ENCODE data around the gene EIF2S1.

EIF2S1 gene

DNA sequence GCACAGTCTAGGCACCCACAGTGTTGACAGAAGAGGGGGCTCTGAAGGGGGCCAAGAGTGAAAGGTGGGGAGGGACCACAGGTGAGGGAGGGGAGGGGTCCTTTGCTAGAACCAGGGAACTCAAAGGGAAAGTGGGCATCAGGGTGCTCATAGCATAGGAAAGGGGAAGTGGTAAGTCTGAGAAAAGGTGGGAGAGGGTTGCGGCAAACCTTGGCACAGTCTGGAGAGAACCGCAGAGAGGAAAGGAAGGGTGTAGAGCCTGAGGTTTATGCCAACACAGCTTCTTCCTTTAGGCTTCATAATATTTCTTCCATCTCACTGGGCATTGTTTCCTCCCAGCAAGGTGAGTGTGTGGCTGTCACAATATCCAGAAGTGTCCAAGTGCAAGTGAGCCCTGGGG is 63.3 kb downstream of the EIF2S1 start:
- no peak overlapping the region for H3K4me3 ChIP-seq (ENCODE audit: low read depth, low read length)
- peak; percentile 72 for DNase-seq (ENCODE audit: low read depth)
- TF ChIP-seq, protein P1, sequence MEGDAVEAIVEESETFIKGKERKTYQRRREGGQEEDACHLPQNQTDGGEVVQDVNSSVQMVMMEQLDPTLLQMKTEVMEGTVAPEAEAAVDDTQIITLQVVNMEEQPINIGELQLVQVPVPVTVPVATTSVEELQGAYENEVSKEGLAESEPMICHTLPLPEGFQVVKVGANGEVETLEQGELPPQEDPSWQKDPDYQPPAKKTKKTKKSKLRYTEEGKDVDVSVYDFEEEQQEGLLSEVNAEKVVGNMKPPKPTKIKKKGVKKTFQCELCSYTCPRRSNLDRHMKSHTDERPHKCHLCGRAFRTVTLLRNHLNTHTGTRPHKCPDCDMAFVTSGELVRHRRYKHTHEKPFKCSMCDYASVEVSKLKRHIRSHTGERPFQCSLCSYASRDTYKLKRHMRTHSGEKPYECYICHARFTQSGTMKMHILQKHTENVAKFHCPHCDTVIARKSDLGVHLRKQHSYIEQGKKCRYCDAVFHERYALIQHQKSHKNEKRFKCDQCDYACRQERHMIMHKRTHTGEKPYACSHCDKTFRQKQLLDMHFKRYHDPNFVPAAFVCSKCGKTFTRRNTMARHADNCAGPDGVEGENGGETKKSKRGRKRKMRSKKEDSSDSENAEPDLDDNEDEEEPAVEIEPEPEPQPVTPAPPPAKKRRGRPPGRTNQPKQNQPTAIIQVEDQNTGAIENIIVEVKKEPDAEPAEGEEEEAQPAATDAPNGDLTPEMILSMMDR (IDR thresholded peaks at IDR 0.05; ENCODE audit: low read depth, low read length): no peak
- TF ChIP-seq, protein P2, sequence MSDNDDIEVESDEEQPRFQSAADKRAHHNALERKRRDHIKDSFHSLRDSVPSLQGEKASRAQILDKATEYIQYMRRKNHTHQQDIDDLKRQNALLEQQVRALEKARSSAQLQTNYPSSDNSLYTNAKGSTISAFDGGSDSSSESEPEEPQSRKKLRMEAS (IDR thresholded peaks at IDR 0.05; ENCODE audit: low read depth, low read length): no peak
- no peak for TF ChIP-seq POLR2A (IDR thresholded peaks at IDR 0.05; ENCODE audit: extremely low read depth, insufficient read length)
- TF ChIP-seq MYC (IDR thresholded peaks at IDR 0.05; ENCODE audit: low read depth, low read length): no peak

DNA sequence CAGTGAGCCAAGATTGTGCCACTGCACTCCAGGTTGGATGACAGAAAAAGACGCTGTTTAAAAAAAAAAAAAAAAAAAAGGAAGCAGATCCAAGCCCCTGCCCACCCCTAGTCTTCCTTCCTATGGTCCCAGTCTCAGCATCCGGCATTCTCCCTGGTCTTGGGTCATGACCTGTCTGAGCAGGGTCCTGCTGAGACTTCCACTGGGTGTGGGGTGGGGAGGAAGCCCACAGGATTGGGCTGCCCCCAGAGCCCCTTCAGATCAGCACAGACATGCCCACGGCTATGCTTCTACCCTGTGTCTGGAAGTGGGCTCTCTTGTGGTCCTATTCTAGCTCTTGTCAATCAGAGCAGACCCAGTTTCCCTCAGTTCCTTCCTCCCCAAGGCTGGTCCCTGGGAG is 64.4 kb downstream of the EIF2S1 start:
- H3K4me3 ChIP-seq (ENCODE audit: low read depth, low read length): no peak overlapping the region
- TF ChIP-seq MYC (IDR thresholded peaks at IDR 0.05; ENCODE audit: low read depth, low read length) (no peak), POLR2A (IDR thresholded peaks at IDR 0.05; ENCODE audit: extremely low read depth, insufficient read length) (no peak)
- TF ChIP-seq, protein P1 (IDR thresholded peaks at IDR 0.05; ENCODE audit: low read depth, low read length): no peak
- TF ChIP-seq, protein P2 (IDR thresholded peaks at IDR 0.05; ENCODE audit: low read depth, low read length): no peak
- no peak for DNase-seq (ENCODE audit: low read depth)

DNA sequence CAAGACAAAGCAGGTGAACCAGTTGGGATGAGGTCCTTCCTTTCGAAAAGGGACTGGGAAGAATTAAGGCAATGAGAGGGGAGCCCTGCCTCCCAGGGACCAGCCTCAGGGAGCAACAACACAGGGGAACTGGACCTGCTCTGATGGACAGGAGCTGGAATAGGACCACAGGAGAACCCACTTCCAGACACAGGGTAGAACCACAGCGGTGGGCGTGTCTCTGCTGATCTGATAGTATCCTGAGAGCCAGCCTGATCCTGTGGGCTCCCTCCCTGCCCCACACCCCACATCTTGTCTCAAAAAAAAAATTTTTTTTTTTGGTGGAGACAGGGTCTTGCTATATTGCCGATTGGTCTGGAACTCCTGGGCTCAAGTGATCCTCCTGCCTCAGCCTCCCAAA is 65.5 kb downstream of the EIF2S1 start:
- H3K4me3 ChIP-seq (ENCODE audit: low read depth, low read length): no peak overlapping the region
- DNase-seq (ENCODE audit: low read depth): no peak
- TF ChIP-seq, protein P2 (IDR thresholded peaks at IDR 0.05; ENCODE audit: low read depth, low read length): no peak
- TF ChIP-seq, protein P1 (IDR thresholded peaks at IDR 0.05; ENCODE audit: low read depth, low read length): no peak
- TF ChIP-seq MYC (IDR thresholded peaks at IDR 0.05; ENCODE audit: low read depth, low read length) (no peak), POLR2A (IDR thresholded peaks at IDR 0.05; ENCODE audit: extremely low read depth, insufficient read length) (no peak)

DNA sequence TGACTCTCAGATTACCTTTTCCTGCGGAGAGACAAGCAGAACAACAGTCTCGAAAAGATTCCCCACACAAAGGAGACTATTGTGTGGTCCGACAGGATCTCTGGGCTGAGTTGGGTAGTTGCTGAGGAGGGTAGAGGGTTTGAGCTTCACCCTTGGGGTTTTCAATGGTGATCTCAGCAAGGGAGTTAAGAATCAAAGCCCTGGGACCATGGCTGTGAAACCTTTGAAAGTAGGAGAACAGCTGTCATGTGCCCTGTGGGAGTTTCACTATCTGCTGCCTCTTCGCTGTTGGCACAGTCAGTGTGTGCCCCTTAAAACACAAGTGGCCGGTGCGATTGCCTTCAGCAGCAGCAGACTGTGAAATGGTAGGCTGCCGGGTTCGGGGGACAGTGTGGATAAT is 66.0 kb downstream of the EIF2S1 start:
- no peak for TF ChIP-seq POLR2A (IDR thresholded peaks at IDR 0.05; ENCODE audit: extremely low read depth, insufficient read length)
- TF ChIP-seq MYC (IDR thresholded peaks at IDR 0.05; ENCODE audit: low read depth, low read length): no peak
- TF ChIP-seq, protein P1 (IDR thresholded peaks at IDR 0.05; ENCODE audit: low read depth, low read length): no peak
- TF ChIP-seq, protein P2 (IDR thresholded peaks at IDR 0.05; ENCODE audit: low read depth, low read length): no peak
- H3K4me3 ChIP-seq (ENCODE audit: low read depth, low read length): no peak overlapping the region
- no peak for DNase-seq (ENCODE audit: low read depth)

DNA sequence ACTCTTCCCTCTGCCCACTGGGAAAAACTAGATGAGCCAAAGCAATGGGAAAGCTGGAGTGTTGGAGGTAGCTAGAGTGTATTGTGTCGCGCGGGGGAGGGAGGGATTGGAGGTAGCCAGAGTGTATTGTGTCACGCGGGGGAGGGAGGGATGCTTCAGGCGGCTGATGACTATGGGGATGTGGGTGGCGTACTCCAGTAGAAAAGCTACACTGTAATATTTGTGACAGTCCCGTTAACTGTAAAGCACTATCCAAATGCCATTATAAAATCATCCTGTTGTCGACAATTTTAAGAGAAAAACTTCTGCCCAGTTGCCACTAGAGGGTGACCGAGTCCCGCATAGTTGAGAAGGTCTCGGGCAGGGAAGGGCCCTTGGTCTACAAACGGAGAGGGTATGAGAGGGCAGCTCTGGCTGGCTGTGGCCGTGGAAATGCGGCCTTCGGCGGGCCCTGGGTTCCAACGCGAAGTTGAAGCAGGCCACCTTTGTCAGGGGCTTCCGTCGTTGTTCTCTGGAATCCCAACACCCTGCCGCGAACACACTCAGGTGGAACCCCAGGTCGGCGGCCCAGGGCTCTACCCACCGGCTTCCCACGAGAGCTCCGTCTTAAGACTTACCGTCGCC is 67.0 kb downstream of the EIF2S1 start:
- DNase-seq (ENCODE audit: low read depth): peak; percentile 83
- no peak overlapping the region for H3K4me3 ChIP-seq (ENCODE audit: low read depth, low read length)
- TF ChIP-seq, protein P1 (IDR thresholded peaks at IDR 0.05; ENCODE audit: low read depth, low read length): peak; percentile 76
- no peak for TF ChIP-seq POLR2A (IDR thresholded peaks at IDR 0.05; ENCODE audit: extremely low read depth, insufficient read length)

Measured in NB4 (cell line).